ENCODE results near the gene SPAG16. TPM values are rescaled to one million over a fixed set of nuclear protein-coding genes. Genes with fewer than 3 reads are reported as not detected.

SPAG16 gene
- total RNA-seq, 4 donors from 2014 or later = 5.0 to 73.8 (median 21.6) TPM

- no peaks in the 10 kb centered on the region for H3K36me3 ChIP-seq
- no peaks in the 10 kb centered on the region for H3K9me3 ChIP-seq
- no peak overlapping the region for H3K27ac ChIP-seq
- no peak for TF ChIP-seq POLR2A (IDR thresholded peaks at IDR 0.05)
- no peak for TF ChIP-seq CTCF (IDR thresholded peaks at IDR 0.05)
- H3K4me3 ChIP-seq = no peak overlapping the region
- peaks cover 0 to 3% of the 10 kb centered on the region in 2 donors for H3K4me1 ChIP-seq
- intact Hi-C loops (cut with DNase I; ENCODE audit: low total_unique reads) = no loop called here
- no peaks in the 10 kb centered on the region for H3K27me3 ChIP-seq
- DNase-seq = no peak
Observed at GRCh38 chr2:213288913-213289700, 4.8 kb downstream of the SPAG16 start.

GRCh38 chr2:213290501-213290900, 6.2 kb downstream of the SPAG16 start:
- Histone ChIP-seq H3K9me3 (no peaks in the 10 kb centered on the region), H3K27me3 (no peaks in the 10 kb centered on the region), H3K4me3 (no peak overlapping the region), H3K27ac (no peak overlapping the region), H3K36me3 (no peaks in the 10 kb centered on the region), H3K4me1 (peaks cover 0 to 3% of the 10 kb centered on the region in 2 donors)
- intact Hi-C loops (cut with DNase I; ENCODE audit: low total_unique reads) = no loop called here
- no peak for TF ChIP-seq POLR2A (IDR thresholded peaks at IDR 0.05)
- no peak for TF ChIP-seq CTCF (IDR thresholded peaks at IDR 0.05)
- no peak for DNase-seq

GRCh38 chr2:213296270-213296669, 12.0 kb downstream of the SPAG16 start:
- Histone ChIP-seq H3K4me1 (no peaks in the 10 kb centered on the region), H3K27ac (no peak overlapping the region), H3K36me3 (no peaks in the 10 kb centered on the region), H3K27me3 (no peaks in the 10 kb centered on the region), H3K4me3 (no peak overlapping the region), H3K9me3 (no peaks in the 10 kb centered on the region)
- intact Hi-C loops (cut with DNase I; ENCODE audit: low total_unique reads) = no loop called here
- no peak for DNase-seq
- TF ChIP-seq CTCF (IDR thresholded peaks at IDR 0.05) (no peak), POLR2A (IDR thresholded peaks at IDR 0.05) (no peak)

- Histone ChIP-seq H3K36me3 (no peaks in the 10 kb centered on the region), H3K27ac (no peak overlapping the region), H3K4me1 (no peaks in the 10 kb centered on the region), H3K27me3 (no peaks in the 10 kb centered on the region), H3K4me3 (no peak overlapping the region), H3K9me3 (peaks cover 0 to 27% of the 10 kb centered on the region in 2 donors)
- intact Hi-C loops (cut with DNase I; ENCODE audit: low total_unique reads) = no loop called here
- no peak for DNase-seq
- no peak for TF ChIP-seq CTCF (IDR thresholded peaks at IDR 0.05)
- TF ChIP-seq POLR2A (IDR thresholded peaks at IDR 0.05) = no peak
Observed at GRCh38 chr2:213306316-213306942, 22.2 kb downstream of the SPAG16 start.

- H3K27ac ChIP-seq = no peak overlapping the region
- intact Hi-C loops (cut with DNase I; ENCODE audit: low total_unique reads) = no loop called here
- H3K36me3 ChIP-seq = peaks cover 0 to 2% of the 10 kb centered on the region in 2 donors
- H3K4me3 ChIP-seq = no peak overlapping the region
- DNase-seq = no peak
- H3K9me3 ChIP-seq = no peaks in the 10 kb centered on the region
- H3K27me3 ChIP-seq = no peaks in the 10 kb centered on the region
- TF ChIP-seq CTCF (IDR thresholded peaks at IDR 0.05) = no peak
- TF ChIP-seq POLR2A (IDR thresholded peaks at IDR 0.05) = no peak
- no peaks in the 10 kb centered on the region for H3K4me1 ChIP-seq
Observed at GRCh38 chr2:213315168-213315876, 31.1 kb downstream of the SPAG16 start.
